Keratinocyte (primary cell): Measurements from ENCODE around the gene NTN1.

Source experiments
- CTCF ChIP-seq, 3 experiments: IDR thresholded peaks in 1 of 3; conservative IDR thresholded peaks in 1 of 3; optimal IDR thresholded peaks in 1 of 3; 2 replicates in 2 of 3; 3 replicates in 1 of 3; pipeline versions ENCODE3 to v1.5.1; 2011; ENCODE audit warnings: low read length in 3 of 3, mild to moderate bottlenecking in 3 of 3, moderate library complexity in 2 of 3, control low read depth in 1 of 3, inconsistent platforms in 1 of 3; ENCODE audit not compliant: insufficient read depth in 2 of 3; ENCODE audit errors: extremely low read depth in 1 of 3
- EZH2 ChIP-seq: IDR thresholded peaks from one replicate; pipeline ENCODE4 v1.6.1; 2012; ENCODE audit warnings: inconsistent platforms, mild to moderate bottlenecking, low read length, moderate library complexity

GRCh38 chr17:9203771-9204425, 182.6 kb downstream of the NTN1 start:
- TF ChIP-seq CTCF (optimal IDR thresholded peaks at IDR 0.05 in 1 of 3, IDR thresholded peaks at IDR 0.05 in 1 of 3, conservative IDR thresholded peaks at IDR 0.05 in 1 of 3; ENCODE audit: extremely low read depth in 1 of 3, insufficient read depth in 2 of 3, low read length in 3 of 3) (no peak), EZH2 (no peak)
